ENCODE results near the gene MAP3K13.
A peak's percentile ranks its signal among the peaks of the same experiment; 100 is the strongest.
"Not testable (repeated sequence)": the region's sequence is repeated elsewhere in the genome, so short reads cannot be mapped to it uniquely, and the experiment has no call there.

MAP3K13 gene

GRCh38 chr3:185342459-185343174, 20.3 kb upstream of the MAP3K13 start:
- no peak for DNase-seq (ENCODE audit: low read depth in 2 of 2)

DNA sequence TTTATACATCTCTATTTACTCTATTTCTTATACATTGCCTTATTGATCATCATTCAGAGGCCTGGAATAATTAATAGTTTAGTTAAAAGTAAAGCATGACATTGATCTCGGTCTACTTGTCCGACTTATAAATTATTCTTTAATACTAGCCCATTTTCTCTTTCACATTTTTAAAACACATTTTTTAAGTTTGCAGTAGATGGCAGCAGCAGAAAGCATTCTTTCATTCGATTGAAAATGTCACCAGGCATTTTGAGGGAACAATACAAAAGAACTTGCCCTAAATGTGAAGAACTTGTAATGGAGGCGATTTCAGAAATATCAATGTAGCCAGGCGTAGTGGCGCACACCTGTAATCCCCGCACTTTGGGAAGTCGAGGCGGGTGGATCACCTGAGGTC, 15.5 kb upstream of the MAP3K13 start:
- DNase-seq (ENCODE audit: low read depth in 2 of 2), result no peak

GRCh38 chr3:185350841-185351240, 12.1 kb upstream of the MAP3K13 start:
- no peak for DNase-seq (ENCODE audit: low read depth in 2 of 2)

DNA sequence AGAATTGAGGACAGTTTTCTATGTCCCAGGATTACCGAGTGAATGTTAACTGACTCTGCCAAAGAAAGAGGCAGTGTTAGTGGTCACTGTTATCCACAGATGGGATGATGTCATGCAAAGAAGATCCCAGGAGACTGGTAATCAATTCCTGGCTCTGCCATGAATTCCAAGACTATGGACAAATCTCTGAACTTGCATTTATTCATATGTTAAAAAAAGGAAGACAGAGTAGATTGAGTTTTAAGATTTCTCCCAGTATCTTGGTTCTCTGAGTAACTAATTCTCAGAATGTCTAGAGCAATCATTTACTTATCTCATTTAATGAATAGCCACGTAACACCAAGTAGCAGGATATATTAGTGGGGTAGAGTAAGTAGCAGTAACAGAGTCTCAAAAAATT, 11.5 kb upstream of the MAP3K13 start:
- DNase-seq (ENCODE audit: low read depth in 2 of 2), result no peak

- no peak for DNase-seq (ENCODE audit: low read depth in 2 of 2)
These were observed 9.7 kb upstream of the MAP3K13 start for GRCh38 chr3:185353225-185353624.

DNA sequence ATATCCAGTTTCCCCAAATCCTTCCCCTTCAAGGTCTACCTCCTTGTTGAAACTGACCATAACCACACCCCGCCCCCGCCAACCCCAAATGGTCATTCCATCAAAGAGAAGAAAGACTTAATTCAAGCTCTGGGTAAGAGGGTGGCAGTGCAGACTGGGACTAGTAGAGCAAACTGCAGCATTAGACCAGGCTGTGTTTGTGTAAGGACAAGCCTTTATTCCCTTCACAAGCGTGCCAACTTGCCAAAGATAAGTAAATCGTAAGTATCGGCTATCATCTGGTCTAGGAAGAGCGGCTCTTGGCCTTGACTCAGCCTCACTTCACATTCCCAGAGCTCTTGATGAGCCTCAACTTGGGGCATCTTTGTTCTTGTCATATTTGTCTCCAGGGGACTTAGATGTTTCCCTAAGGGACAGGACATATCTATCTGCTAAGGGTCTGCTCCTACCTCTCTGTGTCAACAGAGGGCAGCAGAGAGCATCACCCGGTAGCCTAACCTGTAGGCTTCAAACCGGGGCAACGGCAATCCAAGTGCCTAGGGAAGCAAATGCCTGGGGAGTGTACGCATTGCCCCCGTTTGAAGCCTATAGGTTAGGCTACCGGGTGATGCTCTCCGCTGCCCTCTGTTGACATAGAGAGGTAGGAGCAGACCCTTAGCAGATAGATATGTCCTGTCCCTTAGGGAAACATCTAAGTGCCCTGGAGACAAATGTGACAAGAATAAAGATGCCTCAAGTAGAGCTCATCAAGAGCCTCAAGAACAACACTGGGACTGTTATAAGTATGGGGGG, 8.9 kb upstream of the MAP3K13 start:
- peak; percentile 20 to 24 for DNase-seq (ENCODE audit: low read depth in 2 of 2)

DNA sequence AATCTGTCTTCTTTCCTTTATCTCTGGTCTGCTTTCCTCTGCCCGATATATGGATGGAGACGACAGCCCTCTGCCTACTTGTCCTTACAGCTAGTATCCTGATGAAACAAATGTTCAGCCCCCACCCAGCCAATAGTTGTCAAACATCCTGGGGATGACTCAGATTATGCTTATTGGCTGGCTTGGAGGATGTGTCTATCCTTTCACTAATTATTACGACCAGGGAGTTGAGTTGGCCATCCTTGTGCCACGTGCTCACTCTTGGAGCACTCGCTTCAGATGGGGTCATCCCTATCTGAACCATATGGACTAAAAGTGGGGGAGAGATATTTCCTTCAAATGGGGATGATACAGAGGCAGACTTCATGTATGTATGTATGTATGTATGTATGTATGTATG, 6.4 kb upstream of the MAP3K13 start:
- DNase-seq (ENCODE audit: low read depth in 2 of 2), result no peak

DNA sequence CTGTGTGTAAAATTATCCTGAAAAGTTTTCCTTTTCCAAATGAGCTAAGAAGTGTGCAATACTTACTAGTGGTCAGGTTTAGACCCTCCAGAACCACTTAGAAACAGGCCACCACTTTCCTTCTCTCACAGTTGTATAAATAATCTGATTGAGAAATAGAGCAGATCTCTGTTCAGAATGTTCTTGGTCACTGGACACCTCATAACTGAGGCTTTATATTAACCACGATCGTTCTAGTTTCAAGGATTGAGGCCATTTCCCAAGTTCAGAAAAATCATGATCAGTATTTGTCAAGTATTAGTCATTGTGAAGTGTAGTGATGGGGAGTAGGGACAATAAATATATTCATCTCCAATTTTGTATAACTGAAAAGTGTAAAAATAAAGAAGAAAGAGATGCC, 1.0 kb upstream of the MAP3K13 start:
- no peak for DNase-seq (ENCODE audit: low read depth in 2 of 2)

- no peak for DNase-seq (ENCODE audit: low read depth in 2 of 2)
These were observed 797 bp downstream of the MAP3K13 start for GRCh38 chr3:185363662-185364203.

DNA sequence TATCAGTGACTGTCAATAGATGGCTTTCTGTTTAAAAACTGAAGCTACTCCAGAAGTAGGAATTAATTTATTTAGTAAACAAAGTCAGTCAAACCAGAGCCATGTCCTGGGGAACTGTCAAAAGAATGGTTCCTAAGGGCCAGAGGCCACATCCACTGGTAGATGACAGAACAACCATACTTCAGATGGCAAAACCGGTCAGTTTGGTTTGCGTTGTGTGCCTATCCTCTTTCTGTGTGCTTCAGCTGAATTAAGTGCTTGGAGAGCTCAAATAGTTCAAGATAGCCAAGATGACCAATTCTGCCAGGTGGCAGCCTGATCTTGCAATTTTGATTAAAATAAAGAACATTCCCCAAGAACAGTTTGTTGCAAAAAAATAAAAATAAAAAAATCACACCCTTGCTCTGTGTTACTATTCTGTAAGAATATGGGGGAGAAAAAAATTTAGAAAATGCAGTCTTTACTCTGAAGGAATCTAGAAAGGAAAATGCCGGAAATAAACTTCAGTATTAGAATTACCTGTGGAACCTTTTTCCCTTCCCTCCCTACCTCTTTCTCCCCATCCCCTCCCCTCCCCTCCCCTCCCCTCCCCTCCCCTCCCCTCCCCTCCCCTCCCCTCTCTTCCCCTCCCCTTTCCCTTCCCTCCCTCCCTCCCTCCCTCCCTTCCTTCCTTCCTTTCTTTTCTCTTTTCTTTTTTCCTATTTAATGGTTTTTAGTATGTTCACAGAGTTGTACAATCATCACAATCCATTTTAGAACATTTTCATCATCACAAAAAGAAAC, 2.5 kb downstream of the MAP3K13 start:
- DNase-seq (ENCODE audit: low read depth in 2 of 2), result no peak

GRCh38 chr3:185366074-185366335, 3.1 kb downstream of the MAP3K13 start:
- no peak for DNase-seq (ENCODE audit: low read depth in 2 of 2)

- DNase-seq (ENCODE audit: low read depth in 2 of 2), result no peak
These were observed 4.0 kb downstream of the MAP3K13 start for GRCh38 chr3:185366913-185367312.

GRCh38 chr3:185370349-185370748, 7.4 kb downstream of the MAP3K13 start:
- DNase-seq (ENCODE audit: low read depth in 2 of 2), result not testable (repeated sequence)

DNA sequence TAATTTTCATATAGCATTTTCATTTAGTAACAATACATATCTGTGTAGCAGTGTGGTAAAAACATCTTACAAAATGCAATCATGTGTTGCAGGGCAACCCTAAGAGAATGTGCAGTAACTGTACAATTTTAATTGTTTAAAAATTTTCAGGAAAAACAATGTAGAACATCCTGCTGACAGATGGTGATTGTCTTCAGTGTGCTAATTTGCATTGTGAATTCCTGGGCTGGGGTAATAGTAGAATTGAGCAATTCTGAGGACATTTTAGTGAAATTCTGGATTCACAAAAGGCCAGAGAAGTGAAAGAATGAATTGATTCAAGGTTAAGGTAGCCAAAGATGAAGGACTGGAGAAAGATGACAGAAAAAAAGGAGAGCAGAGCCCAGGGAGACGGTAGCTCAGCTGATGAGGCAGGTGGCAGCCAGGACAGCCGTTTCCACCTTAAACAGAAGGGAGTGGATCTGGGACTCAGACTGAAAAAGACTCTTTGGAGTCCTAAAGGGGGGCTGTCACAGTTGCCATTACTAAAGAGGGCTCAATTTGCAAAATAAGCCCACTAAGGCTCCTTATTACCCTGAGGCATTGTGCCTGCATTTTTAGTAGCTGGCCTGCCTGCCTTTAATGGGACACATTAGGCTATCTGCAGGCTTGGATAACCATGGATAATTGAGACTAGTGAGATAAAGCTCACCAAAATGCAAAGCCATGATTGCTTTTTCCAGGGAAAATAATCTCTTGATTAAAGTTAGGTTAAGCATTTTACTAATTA, 8.6 kb downstream of the MAP3K13 start:
- DNase-seq (ENCODE audit: low read depth in 2 of 2), result no peak

DNA sequence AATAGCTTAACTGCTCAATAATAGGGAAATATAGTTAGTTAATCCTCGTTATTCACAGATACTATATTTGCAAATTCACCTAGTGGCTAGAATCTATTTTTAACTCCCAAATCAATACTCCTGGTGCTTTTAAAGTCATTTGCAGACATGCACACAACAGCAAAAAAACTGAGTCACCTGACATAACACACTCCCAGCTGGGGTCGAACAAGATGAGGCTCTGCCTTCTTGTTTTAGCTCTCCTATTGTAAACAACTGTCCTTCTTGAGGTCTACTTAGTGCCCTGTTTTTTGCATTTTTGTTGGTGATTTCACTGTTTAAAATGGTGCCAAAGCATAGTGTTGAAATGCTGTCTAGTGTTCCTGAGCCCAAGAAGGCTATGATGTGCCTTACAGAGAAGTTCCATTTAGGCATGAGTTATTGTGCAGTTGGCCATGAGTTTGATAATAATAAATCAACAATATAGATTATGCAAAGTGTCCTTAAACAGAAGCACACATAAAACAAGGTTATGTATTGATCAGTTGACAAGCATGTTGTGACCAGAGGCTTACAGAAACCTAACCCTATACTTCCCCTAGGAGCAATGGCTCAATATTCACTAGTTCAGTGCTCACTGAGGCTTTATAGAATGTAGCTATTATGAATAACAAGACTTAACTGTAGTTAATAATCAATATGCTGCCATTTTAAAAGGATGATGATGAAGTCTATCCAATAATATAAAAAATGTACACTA, 18.6 kb downstream of the MAP3K13 start:
- no peak for DNase-seq (ENCODE audit: low read depth in 2 of 2)

GRCh38 chr3:185382154-185382553, 19.2 kb downstream of the MAP3K13 start:
- no peak for DNase-seq (ENCODE audit: low read depth in 2 of 2)

GRCh38 chr3:185386515-185386914, 23.6 kb downstream of the MAP3K13 start:
- DNase-seq (ENCODE audit: low read depth in 2 of 2), result not testable (repeated sequence)

DNA sequence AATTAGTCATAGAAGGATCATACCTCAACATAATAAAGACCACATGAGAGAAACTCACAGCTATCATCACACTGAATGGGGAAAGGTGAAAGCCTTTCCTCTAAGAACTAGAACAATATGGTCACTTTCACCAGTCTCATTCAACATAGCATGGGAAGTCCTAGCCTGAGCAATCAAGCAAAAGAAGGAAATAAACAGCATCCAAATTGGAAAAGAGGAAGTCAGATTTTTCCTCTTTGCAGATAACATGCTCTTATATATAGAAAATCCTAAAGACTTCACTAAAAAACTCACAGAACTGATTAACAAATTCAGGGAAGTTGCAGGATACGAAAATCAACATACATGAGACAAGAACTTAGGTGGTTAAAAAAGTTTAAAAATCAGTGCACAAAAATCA, 24.7 kb downstream of the MAP3K13 start:
- DNase-seq (ENCODE audit: low read depth in 2 of 2), result no peak

GRCh38 chr3:185393055-185393454, 30.1 kb downstream of the MAP3K13 start:
- DNase-seq (ENCODE audit: low read depth in 2 of 2), result no peak

- DNase-seq (ENCODE audit: low read depth in 2 of 2), result no peak
These were observed 34.7 kb downstream of the MAP3K13 start for GRCh38 chr3:185397676-185398075.
